ENCODE data around the gene BTBD2. TPM values are rescaled to one million over a fixed set of nuclear protein-coding genes. Genes with fewer than 3 reads are reported as not detected.

BTBD2 gene
- total RNA-seq, 5 donors from 2014 or later (not counting 1 experiment from before 2014, with no cell fraction given), result 52.2 to 79.8 (median 73.6) TPM

DNA sequence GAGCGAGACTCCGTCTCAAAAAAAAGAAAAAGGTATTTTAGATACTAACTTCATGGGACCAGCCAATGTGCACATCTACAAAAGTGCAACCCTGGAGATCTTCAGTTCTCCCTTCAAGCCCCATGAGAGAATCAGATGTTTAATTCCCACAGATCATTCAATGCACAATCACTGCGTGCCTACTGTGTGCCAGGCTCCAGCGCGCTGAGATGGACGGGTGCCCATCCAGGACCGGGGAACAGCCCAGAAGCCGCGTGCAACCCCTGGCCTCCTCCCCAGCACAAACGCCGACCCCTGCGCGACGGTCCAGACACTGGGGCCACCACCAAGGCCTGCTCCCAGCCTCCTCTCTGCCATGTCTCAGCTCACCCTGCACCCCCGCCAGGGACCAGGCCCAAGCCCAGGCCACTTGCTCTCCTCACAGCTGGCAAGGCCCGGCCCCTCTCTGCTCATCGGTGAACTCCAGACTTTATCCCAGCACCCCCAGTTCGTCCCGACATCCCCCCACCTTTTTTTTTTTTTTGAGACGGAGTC, 5.3 kb downstream of the BTBD2 start:
- Histone ChIP-seq H3K27me3 (replicated peaks in 1 of 2; ENCODE audit: control insufficient read depth in 2 of 2, extremely low read depth in 1 of 2, insufficient read depth in 2 of 2, low read length in 1 of 2) (no peaks in the 10 kb centered on the region), H3K9me3 (no peaks in the 10 kb centered on the region), H3K4me1 (ENCODE audit: control insufficient read depth in 1 of 2, extremely low read depth in 1 of 2, insufficient read depth in 2 of 2, low read length in 2 of 2) (peaks cover 0 to 18% of the 10 kb centered on the region in 2 experiments), H3K36me3 (ENCODE audit: control insufficient read depth in 2 of 2, extremely low read depth in 1 of 2, insufficient read depth in 1 of 2, low read length in 1 of 2) (no peaks in the 10 kb centered on the region), H3K27ac (ENCODE audit: low read length) (no peak overlapping the region), H3K4me3 (ENCODE audit: control insufficient read depth in 1 of 2, extremely low read depth in 1 of 2, low read length in 1 of 2) (no peak overlapping the region)
- Mint-ChIP-seq H3K9me3 (no peaks in the 10 kb centered on the region), H3K4me1 (peaks cover 8 to 27% (median 18%) of the 10 kb centered on the region in 3 donors), H3K27me3 (no peaks in the 10 kb centered on the region), H3K36me3 (peaks cover 8% of the 10 kb centered on the region), H3K4me3 (no peak overlapping the region), H3K27ac (no peak overlapping the region)
- no peak for ATAC-seq (replicated peaks in 1 of 4)
- POLR2A ChIA-PET, result interaction anchor here in 1 of 2 donors (0.6 kb wide), 1 partner anchor 14 kb away, joined by 3 read pairs; no protein-coding TSS in a partner anchor
- DNase-seq, result no peak
- CTCF ChIA-PET, result interaction anchor here in 1 of 2 donors (0.7 kb wide), 1 partner anchor 22 kb away, joined by 3 read pairs; no protein-coding TSS in a partner anchor
- over 99% methylated on average over 13 of the region's 20 CpGs for WGBS (ENCODE audit: insufficient coverage)

DNA sequence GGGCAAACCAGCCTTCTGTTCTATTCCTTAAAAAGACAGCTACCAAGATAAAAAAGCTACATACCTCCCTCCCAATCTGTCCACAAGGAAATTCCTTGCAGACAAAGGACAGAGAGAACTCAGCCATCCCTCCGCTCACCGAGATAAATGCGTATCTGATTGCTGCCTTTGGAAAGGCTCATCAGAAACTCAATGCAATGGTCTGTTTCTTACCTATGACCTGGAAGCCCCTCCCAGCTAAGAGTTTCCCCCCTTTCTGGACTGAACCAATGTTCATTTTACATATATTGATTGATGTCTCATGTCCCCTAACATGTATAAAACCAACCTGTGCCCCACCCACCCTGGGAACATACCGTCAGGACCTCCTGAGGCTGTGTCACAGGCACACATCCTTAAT, 11.6 kb downstream of the BTBD2 start:
- no peaks in the 10 kb centered on the region for H3K27me3 Mint-ChIP-seq
- CTCF ChIA-PET, result interaction anchor here in 1 of 2 donors (0.7 kb wide), 1 partner anchor 434 kb away, joined by 3 read pairs; no protein-coding TSS in a partner anchor

DNA sequence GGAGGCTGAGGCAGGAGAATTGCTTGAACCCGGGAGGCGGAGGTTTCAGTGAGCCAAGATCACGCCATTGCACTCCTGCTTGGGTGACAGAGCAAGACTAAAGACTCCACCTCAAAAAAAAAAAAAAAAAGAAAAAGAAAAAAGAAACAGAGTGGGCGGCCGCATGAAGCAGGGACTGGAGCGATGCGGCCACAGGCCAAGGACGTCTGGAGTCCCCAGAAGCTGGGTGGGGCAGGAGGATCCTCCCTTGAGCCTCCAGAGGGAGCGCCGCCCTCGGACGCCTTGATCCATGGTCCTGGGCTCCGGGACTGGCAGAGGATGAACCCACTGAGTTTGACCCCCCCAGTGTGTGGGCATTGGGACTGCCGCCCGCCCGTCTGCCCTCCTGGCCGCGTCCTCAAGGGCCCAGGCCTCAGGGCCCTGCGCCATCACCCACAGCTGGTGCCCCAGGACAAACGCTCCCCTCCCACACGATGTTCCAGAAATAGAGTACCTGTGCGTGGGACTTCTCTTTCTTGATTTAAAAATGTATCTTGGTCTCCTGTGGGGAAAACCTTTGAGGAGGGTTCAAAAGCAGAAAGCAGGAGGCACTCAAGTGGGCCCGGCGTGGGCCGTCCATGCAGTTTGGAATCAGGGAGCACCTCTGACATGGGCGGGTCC, 15.5 kb downstream of the BTBD2 start:
- ChIA-PET POLR2A (no interaction called here), CTCF (no interaction called here)
- no peaks in the 10 kb centered on the region for H3K9me3 Mint-ChIP-seq
- H3K36me3 ChIP-seq (ENCODE audit: control insufficient read depth in 2 of 2, extremely low read depth in 1 of 2, insufficient read depth in 1 of 2, low read length in 1 of 2), result peaks cover 13 to 18% of the 10 kb centered on the region in 2 donors
- peaks cover 24% of the 10 kb centered on the region for H3K36me3 Mint-ChIP-seq
- no peak overlapping the region for H3K27ac Mint-ChIP-seq
- no peaks in the 10 kb centered on the region for H3K27me3 Mint-ChIP-seq
- WGBS (ENCODE audit: insufficient coverage), result 86% methylated on average over 22 of the region's 26 CpGs
- H3K4me1 ChIP-seq (ENCODE audit: control insufficient read depth in 1 of 2, extremely low read depth in 1 of 2, insufficient read depth in 2 of 2, low read length in 2 of 2), result no peaks in the 10 kb centered on the region
- no peaks in the 10 kb centered on the region for H3K9me3 ChIP-seq
- H3K4me1 Mint-ChIP-seq, result peaks cover 0 to 8% (median 0%) of the 10 kb centered on the region in 3 donors
- H3K27me3 ChIP-seq (replicated peaks in 1 of 2; ENCODE audit: control insufficient read depth in 2 of 2, extremely low read depth in 1 of 2, insufficient read depth in 2 of 2, low read length in 1 of 2), result no peaks in the 10 kb centered on the region
- no peak for ATAC-seq (replicated peaks in 1 of 4)
- no peak overlapping the region for H3K27ac ChIP-seq (ENCODE audit: low read length)
- no peak overlapping the region for H3K4me3 ChIP-seq (ENCODE audit: control insufficient read depth in 1 of 2, extremely low read depth in 1 of 2, low read length in 1 of 2)
- H3K4me3 Mint-ChIP-seq, result no peak overlapping the region
- DNase-seq, result no peak

More for the DNA sequence above, 11.6 kb downstream of the BTBD2 start:
- H3K4me1 Mint-ChIP-seq, result peaks cover 0 to 5% (median 2%) of the 10 kb centered on the region in 3 donors
- H3K36me3 Mint-ChIP-seq, result peaks cover 10% of the 10 kb centered on the region
- H3K4me3 ChIP-seq (ENCODE audit: control insufficient read depth in 1 of 2, extremely low read depth in 1 of 2, low read length in 1 of 2), result no peak overlapping the region
- no peaks in the 10 kb centered on the region for H3K27me3 ChIP-seq (replicated peaks in 1 of 2; ENCODE audit: control insufficient read depth in 2 of 2, extremely low read depth in 1 of 2, insufficient read depth in 2 of 2, low read length in 1 of 2)
- no peaks in the 10 kb centered on the region for H3K9me3 Mint-ChIP-seq
- no peaks in the 10 kb centered on the region for H3K4me1 ChIP-seq (ENCODE audit: control insufficient read depth in 1 of 2, extremely low read depth in 1 of 2, insufficient read depth in 2 of 2, low read length in 2 of 2)
- H3K27ac Mint-ChIP-seq, result no peak overlapping the region
- H3K9me3 ChIP-seq, result no peaks in the 10 kb centered on the region
- H3K36me3 ChIP-seq (ENCODE audit: control insufficient read depth in 2 of 2, extremely low read depth in 1 of 2, insufficient read depth in 1 of 2, low read length in 1 of 2), result peaks cover 4 to 11% of the 10 kb centered on the region in 2 donors
- 96% methylated on average over 3 of the region's 4 CpGs for WGBS (ENCODE audit: insufficient coverage)
- no peak for ATAC-seq (replicated peaks in 1 of 4)
- DNase-seq, result no peak
- H3K27ac ChIP-seq (ENCODE audit: low read length), result no peak overlapping the region
- POLR2A ChIA-PET, result interaction anchor here in 1 of 2 donors (0.6 to 0.8 kb wide), 2 partner anchors 10 to 26 kb away, joined by 5 to 8 read pairs; no protein-coding TSS in a partner anchor
- no peak overlapping the region for H3K4me3 Mint-ChIP-seq

DNA sequence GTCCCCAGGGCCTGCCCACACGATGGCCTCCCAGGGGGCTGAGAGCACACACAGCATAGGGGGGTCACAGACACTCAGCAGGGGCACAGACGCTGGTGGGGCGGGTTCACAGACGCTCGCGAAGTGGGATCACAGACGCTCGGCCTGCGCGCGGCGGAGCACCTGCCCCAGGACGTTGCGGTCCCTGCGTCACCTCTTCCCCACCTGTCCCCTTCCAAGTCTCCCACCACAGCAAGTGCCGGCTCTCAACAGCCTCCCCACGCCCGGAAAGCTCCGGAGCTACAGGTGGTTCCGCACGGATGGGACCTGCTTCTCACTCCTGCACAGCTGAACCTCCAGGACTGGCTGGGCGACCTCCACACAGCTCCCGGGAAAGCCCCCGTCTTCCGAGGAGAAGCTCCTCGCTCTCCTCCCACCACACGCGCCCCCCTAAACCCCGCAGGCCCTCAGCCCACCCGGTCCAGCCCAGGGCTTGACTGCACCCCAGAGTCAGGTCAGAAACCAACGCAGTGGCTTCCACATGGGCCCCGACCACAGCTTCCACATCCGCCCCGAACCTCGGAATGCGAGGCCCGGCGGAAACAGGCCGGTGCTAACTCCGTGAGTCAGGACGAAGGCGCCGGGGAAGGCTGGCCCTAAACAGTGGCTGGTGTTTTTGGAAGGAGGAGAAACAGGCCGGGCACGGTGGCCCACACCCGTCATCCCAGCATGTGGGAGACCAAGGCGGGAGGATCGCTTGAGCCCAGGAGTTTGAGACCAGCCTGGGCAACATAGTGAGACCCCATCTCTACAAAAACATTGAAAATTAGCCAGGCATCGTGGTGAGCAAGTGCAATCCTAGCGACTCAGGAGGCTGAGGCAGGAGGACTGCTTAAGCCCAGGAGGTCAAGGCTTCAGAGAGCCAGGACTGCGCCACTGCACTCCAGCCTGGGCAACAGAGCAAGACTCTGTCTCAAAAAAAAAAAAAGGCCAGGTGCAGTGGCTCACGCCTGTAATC, 16.5 kb downstream of the BTBD2 start:
- Mint-ChIP-seq H3K27me3 (no peaks in the 10 kb centered on the region), H3K4me3 (peak overlapping the region in 1 of 3 donors; percentile 54), H3K4me1 (peaks cover 0 to 8% (median 0%) of the 10 kb centered on the region in 3 donors), H3K9me3 (no peaks in the 10 kb centered on the region), H3K27ac (no peak overlapping the region), H3K36me3 (peaks cover 23% of the 10 kb centered on the region)
- ChIA-PET CTCF (no interaction called here), POLR2A (no interaction called here)
- ATAC-seq (replicated peaks in 1 of 4), result peak in 1 of 4 experiments; percentile 20
- 95% methylated on average over 45 of the region's 52 CpGs for WGBS (ENCODE audit: insufficient coverage)
- Histone ChIP-seq H3K9me3 (no peaks in the 10 kb centered on the region), H3K27ac (ENCODE audit: low read length) (no peak overlapping the region), H3K4me1 (ENCODE audit: control insufficient read depth in 1 of 2, extremely low read depth in 1 of 2, insufficient read depth in 2 of 2, low read length in 2 of 2) (no peaks in the 10 kb centered on the region), H3K36me3 (ENCODE audit: control insufficient read depth in 2 of 2, extremely low read depth in 1 of 2, insufficient read depth in 1 of 2, low read length in 1 of 2) (peaks cover 13 to 18% of the 10 kb centered on the region in 2 donors), H3K27me3 (replicated peaks in 1 of 2; ENCODE audit: control insufficient read depth in 2 of 2, extremely low read depth in 1 of 2, insufficient read depth in 2 of 2, low read length in 1 of 2) (no peaks in the 10 kb centered on the region), H3K4me3 (ENCODE audit: control insufficient read depth in 1 of 2, extremely low read depth in 1 of 2, low read length in 1 of 2) (no peak overlapping the region)
- no peak for DNase-seq

DNA sequence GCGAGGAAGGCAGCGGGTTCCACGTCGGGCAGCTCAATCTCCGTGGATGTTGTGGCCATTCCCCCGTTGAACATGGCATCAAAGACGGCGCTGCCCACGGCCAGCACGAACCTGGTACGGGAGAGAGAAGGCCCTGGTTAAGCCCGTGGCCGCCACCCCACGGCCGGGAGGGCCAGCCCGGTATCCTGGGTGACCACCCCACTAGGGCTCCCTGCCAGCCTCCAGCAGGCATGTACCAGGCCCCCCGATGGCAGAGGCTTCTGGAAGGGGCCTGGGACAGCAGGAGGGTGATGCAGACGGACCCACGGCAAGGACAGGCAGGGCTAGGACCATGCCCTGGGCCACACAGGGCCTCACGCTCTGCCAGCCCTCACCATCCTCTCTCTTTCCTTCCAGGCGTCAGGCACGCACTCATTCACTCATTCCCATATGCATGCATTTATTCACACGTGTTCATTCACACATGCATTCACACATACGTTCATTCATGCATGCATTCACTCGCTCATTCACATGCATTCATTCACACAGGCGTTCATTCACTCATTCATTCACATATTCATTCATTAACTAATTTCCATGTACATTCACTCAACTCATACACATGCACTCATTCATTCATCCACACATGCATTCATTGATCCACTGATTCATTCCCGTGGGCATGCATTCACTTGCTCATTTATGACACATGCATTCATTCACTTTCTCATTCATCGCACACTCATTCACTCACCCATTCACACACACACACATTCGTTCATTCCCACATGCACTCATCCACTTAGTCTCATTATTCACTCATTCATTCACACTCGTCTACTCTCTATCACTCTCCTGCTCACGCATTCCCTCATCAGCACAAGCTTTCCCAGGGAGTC, 17.9 kb downstream of the BTBD2 start:
- POLR2A ChIA-PET, result no interaction called here
- DNase-seq (no peak), ATAC-seq (replicated peaks in 1 of 4) (no peak)
- Mint-ChIP-seq H3K4me1 (peaks cover 0 to 8% (median 0%) of the 10 kb centered on the region in 3 donors), H3K4me3 (no peak overlapping the region), H3K27ac (no peak overlapping the region), H3K27me3 (no peaks in the 10 kb centered on the region), H3K36me3 (peaks cover 19% of the 10 kb centered on the region), H3K9me3 (no peaks in the 10 kb centered on the region)
- Histone ChIP-seq H3K4me3 (ENCODE audit: control insufficient read depth in 1 of 2, extremely low read depth in 1 of 2, low read length in 1 of 2) (no peak overlapping the region), H3K4me1 (ENCODE audit: control insufficient read depth in 1 of 2, extremely low read depth in 1 of 2, insufficient read depth in 2 of 2, low read length in 2 of 2) (no peaks in the 10 kb centered on the region), H3K36me3 (ENCODE audit: control insufficient read depth in 2 of 2, extremely low read depth in 1 of 2, insufficient read depth in 1 of 2, low read length in 1 of 2) (peaks cover 13 to 24% of the 10 kb centered on the region in 2 donors), H3K27me3 (replicated peaks in 1 of 2; ENCODE audit: control insufficient read depth in 2 of 2, extremely low read depth in 1 of 2, insufficient read depth in 2 of 2, low read length in 1 of 2) (no peaks in the 10 kb centered on the region), H3K9me3 (no peaks in the 10 kb centered on the region), H3K27ac (ENCODE audit: low read length) (no peak overlapping the region)
- CTCF ChIA-PET, result no interaction called here
- 94% methylated on average over 28 of the region's 31 CpGs for WGBS (ENCODE audit: insufficient coverage)

All from T-cell (primary cell).